Progenitor cell of endocrine pancreas (in vitro differentiated cells): ENCODE data around the gene SMARCB1. TPM values are rescaled to one million over a fixed set of nuclear protein-coding genes. Genes with fewer than 3 reads are reported as not detected.

ENCODE experiments used
- DNase-seq: peaks from one replicate; pipeline ENCODE4 v3.0.0; 2021; ENCODE audit warnings: low spot score; ENCODE audit not compliant: unreplicated experiment
- H3K27ac Mint-ChIP-seq: 2 replicates; pipeline ENCODE4 v1.8.0; 2021; ENCODE audit warnings: mild to moderate bottlenecking, moderate library complexity, mixed read lengths
- H3K27me3 Mint-ChIP-seq: 2 replicates; pipeline ENCODE4 v1.8.0; 2021; ENCODE audit warnings: mixed read lengths
- H3K36me3 Mint-ChIP-seq: 2 replicates; pipeline ENCODE4 v1.8.0; 2022; ENCODE audit warnings: mixed read lengths; ENCODE audit not compliant: insufficient read depth
- H3K4me1 Mint-ChIP-seq: 2 replicates; pipeline ENCODE4 v1.8.0; 2021; ENCODE audit warnings: low read depth, mixed read lengths
- H3K4me3 Mint-ChIP-seq: 2 replicates; pipeline ENCODE4 v1.8.0; 2021; ENCODE audit warnings: low read depth, mild to moderate bottlenecking, moderate library complexity, mixed read lengths
- H3K9me3 Mint-ChIP-seq: 2 replicates; pipeline ENCODE4 v1.8.0; 2021; ENCODE audit warnings: low read depth, mixed read lengths
- total RNA-seq: library from RNA; stranded (reverse); gene quantifications from 2 replicates; pipeline ENCODE4 v1.2.1, GENCODE V29; 2021
- TF ChIP-seq, protein P1 (sequence below): fragments of 200-600 bp; sonication (generic); IDR thresholded peaks from one replicate; pipeline ENCODE4 v1.5.0; 2021; ENCODE audit warnings: antibody characterized with exemption, mild to moderate bottlenecking; ENCODE audit not compliant: unreplicated experiment

Gene SMARCB1
- total RNA-seq, 1 donor from 2014 or later, result 195 TPM

DNA sequence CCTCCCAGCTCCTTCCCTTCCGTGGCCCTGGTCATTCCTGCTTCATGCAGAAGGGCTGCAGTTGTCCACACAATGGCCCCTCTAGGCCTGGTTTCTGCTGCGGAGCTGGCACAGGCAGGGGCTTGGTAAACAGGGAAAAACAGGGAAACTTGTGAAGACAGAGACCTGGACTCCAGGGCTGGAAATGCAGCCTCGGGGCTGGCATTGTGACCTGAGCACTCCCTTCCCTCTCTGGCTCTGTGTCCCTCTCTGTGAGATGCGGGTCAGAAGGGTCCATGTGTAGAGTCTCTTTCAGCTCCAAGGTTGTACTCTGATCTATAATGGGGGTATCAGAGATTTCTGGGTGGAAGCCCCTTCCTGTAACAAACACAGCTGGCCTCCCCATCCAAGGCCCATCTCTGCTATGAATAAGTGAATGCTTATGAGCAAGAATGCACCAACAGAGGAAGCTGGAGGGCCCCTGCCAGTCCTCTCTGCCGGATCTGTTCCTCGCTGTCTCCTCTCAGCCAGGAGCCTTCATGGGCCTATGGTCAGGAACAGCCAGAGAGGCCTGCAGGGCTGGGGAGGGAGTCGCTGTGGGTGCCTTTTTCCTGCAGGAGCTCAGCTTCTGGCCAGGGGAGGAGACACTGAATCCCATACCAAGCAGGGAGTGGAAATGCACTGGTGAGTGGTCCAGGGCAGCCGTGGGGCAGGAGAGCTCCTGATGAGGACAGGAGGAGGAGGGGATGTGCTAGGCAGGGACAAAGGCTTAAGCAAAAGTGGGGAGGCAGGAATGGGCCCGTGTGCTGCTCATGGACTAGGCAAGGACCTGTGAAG lies 58.7 kb downstream of the SMARCB1 start:
- Mint-ChIP-seq H3K36me3 (no peaks in the 10 kb centered on the region), H3K27ac (no peak overlapping the region), H3K27me3 (peaks cover 15% of the 10 kb centered on the region), H3K9me3 (no peaks in the 10 kb centered on the region), H3K4me3 (no peak overlapping the region), H3K4me1 (peaks cover 8% of the 10 kb centered on the region)
- TF ChIP-seq, protein P1, sequence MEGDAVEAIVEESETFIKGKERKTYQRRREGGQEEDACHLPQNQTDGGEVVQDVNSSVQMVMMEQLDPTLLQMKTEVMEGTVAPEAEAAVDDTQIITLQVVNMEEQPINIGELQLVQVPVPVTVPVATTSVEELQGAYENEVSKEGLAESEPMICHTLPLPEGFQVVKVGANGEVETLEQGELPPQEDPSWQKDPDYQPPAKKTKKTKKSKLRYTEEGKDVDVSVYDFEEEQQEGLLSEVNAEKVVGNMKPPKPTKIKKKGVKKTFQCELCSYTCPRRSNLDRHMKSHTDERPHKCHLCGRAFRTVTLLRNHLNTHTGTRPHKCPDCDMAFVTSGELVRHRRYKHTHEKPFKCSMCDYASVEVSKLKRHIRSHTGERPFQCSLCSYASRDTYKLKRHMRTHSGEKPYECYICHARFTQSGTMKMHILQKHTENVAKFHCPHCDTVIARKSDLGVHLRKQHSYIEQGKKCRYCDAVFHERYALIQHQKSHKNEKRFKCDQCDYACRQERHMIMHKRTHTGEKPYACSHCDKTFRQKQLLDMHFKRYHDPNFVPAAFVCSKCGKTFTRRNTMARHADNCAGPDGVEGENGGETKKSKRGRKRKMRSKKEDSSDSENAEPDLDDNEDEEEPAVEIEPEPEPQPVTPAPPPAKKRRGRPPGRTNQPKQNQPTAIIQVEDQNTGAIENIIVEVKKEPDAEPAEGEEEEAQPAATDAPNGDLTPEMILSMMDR, result no peak
- no peak for DNase-seq

DNA sequence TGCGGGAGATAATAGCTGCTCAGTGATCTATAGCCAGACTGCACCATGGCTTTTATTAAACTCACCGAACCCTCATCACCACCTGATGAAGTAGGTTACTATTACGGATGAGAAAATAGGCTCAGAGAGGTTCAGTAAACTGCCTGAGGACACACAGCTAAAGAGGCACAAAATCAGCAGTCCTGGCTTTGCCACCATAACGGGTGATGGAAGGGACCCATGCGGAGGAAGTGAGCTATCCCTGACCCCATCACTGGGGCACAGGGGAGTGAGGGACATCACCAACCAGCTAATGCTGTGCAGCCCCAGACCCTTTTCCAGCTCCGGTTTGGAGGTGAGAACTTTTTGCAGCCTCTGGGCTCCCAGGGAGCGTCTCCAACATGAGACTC lies 59.3 kb downstream of the SMARCB1 start:
- H3K27ac Mint-ChIP-seq, result no peak overlapping the region
- TF ChIP-seq, protein P1, result no peak
- H3K4me1 Mint-ChIP-seq, result peaks cover 6% of the 10 kb centered on the region
- H3K4me3 Mint-ChIP-seq, result no peak overlapping the region
- DNase-seq, result no peak
- no peaks in the 10 kb centered on the region for H3K9me3 Mint-ChIP-seq
- peaks cover 12% of the 10 kb centered on the region for H3K27me3 Mint-ChIP-seq
- no peaks in the 10 kb centered on the region for H3K36me3 Mint-ChIP-seq

DNA sequence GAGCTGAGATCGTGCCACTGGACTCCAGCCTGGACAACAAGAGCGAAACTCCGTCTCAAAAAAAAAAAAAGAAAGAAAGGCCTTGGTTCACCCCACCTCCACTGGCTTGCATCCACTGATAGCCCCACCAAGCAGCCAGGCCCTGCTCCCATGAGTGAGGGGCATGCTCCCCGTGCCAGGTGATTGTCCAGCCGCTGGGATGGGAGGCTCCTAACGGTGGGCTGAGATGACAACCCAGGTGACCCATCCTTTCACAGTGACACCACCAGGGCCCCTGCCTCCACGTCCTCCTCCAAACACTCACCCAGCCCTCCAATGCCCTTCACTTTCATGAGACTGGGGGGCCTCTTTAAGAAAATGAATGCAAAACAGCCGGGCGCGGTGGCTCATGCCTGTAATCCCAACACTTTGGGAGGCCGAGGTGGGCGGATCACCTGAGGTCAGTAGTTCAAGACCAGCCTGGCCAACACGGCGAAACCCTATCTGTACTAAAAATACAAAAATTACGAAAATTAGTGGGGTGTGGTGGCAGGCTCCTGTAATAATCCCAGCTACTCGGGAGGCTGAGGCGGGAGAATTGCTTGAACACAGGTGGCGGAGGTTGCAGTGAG lies 60.6 kb downstream of the SMARCB1 start:
- Mint-ChIP-seq H3K36me3 (no peaks in the 10 kb centered on the region), H3K4me1 (peaks cover 6% of the 10 kb centered on the region), H3K27ac (no peak overlapping the region), H3K27me3 (peaks cover 7% of the 10 kb centered on the region), H3K4me3 (no peak overlapping the region), H3K9me3 (no peaks in the 10 kb centered on the region)
- no peak for DNase-seq
- TF ChIP-seq, protein P1, result no peak

DNA sequence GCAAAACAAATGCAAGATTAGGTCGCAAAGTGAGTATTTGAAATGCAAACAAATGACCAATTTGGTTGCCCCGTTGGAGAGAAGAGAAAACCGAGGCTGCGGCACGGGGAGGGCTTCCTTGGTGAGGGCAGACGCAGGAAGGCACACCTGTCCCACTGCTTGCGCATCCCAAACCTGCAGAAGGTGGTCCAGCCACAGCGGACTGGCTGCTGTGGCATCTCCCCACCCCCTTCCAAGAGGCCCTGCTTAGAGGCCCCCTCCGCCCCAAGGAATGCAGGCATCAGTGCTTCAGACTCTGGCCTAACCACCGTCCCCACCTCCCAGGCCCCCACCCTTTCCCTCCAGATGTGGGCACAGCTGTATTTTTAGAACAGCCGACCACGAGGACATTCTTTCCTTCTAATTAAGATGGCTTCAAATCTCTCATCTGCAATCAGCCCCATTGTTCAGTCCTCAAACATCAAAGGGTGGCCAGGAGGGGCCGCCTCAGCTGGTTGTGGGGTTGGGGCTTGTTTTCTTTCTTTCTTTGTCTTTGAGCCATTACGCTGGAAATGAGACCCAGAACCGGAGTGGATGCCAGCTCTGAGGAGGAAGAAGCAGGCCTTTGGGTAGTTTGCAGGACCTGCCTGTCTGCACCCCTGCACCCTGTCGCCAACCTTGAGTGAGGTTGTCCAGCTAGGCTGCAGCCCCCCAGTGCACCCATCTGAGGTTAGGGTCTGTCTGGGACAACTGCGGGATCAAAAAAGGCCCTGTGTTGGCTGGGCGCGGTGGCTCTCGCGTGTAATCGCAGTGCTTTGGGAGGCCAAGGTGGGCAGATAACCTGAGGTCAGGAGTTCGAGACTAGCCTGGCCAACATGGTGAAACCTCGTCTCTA lies 61.5 kb downstream of the SMARCB1 start:
- no peak overlapping the region for H3K27ac Mint-ChIP-seq
- TF ChIP-seq, protein P1, result no peak
- no peaks in the 10 kb centered on the region for H3K36me3 Mint-ChIP-seq
- H3K9me3 Mint-ChIP-seq, result no peaks in the 10 kb centered on the region
- H3K4me1 Mint-ChIP-seq, result peaks cover 6% of the 10 kb centered on the region
- H3K27me3 Mint-ChIP-seq, result peaks cover 7% of the 10 kb centered on the region
- H3K4me3 Mint-ChIP-seq, result no peak overlapping the region
- DNase-seq, result no peak
